Hepatocyte (in vitro differentiated cells): ENCODE measurements around the gene ABO.
"Not testable (repeated sequence)": the region's sequence is repeated elsewhere in the genome, so short reads cannot be mapped to it uniquely, and the experiment has no call there.

ENCODE experiments used
- EZH2 ChIP-seq: fragments of 200-600 bp; sonication (generic); IDR thresholded peaks from 2 replicates; pipeline ENCODE4 v1.6.1; 2016; ENCODE audit warnings: antibody characterized with exemption, mild to moderate bottlenecking, borderline replicate concordance
- TF ChIP-seq, protein P1 (sequence below): fragments of 200-600 bp; sonication (generic); IDR thresholded peaks from 2 replicates; pipeline ENCODE4 v1.5.1; 2016; ENCODE audit warnings: antibody characterized with exemption, mild to moderate bottlenecking; ENCODE audit not compliant: poor library complexity

DNA sequence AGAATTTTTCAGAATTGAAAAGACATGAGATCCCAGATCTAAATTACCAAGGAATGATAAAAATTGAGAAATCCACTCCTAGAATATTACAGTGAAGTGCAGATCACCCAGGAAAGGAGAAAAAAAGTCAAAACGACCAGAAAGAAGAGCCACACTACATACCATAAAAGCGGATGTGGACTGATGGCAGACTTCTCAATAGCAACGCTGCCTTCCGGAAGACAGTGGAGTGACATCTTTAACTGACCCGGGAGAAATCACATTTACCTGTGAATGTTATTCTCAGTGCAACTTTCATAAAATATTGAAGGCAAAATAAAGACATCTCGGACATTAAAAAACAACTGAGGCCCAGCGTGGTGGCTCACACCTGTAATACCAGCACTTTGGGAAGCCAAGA lies 44.5 kb downstream of the ABO start:
- TF ChIP-seq, protein P1, sequence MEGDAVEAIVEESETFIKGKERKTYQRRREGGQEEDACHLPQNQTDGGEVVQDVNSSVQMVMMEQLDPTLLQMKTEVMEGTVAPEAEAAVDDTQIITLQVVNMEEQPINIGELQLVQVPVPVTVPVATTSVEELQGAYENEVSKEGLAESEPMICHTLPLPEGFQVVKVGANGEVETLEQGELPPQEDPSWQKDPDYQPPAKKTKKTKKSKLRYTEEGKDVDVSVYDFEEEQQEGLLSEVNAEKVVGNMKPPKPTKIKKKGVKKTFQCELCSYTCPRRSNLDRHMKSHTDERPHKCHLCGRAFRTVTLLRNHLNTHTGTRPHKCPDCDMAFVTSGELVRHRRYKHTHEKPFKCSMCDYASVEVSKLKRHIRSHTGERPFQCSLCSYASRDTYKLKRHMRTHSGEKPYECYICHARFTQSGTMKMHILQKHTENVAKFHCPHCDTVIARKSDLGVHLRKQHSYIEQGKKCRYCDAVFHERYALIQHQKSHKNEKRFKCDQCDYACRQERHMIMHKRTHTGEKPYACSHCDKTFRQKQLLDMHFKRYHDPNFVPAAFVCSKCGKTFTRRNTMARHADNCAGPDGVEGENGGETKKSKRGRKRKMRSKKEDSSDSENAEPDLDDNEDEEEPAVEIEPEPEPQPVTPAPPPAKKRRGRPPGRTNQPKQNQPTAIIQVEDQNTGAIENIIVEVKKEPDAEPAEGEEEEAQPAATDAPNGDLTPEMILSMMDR = not testable (repeated sequence)
- not testable (repeated sequence) for TF ChIP-seq EZH2
